ENCODE results near the gene SIN3A.
"Not testable (repeated sequence)": the region's sequence is repeated elsewhere in the genome, so short reads cannot be mapped to it uniquely, and the experiment has no call there.

- TF ChIP-seq CTCF (IDR thresholded peaks at IDR 0.05; ENCODE audit: low read depth, low read length, poor library complexity, severe bottlenecking); EZH2phosphoT487 (IDR thresholded peaks at IDR 0.05; ENCODE audit: borderline replicate concordance, low read length): not testable (repeated sequence)
Measured at GRCh38 chr15:75480463-75480862, 29.0 kb upstream of the SIN3A start.
